GM23338 (cell line): ENCODE results near the gene OXCT2. TPM values are rescaled to one million over a fixed set of nuclear protein-coding genes. Genes with fewer than 3 reads are reported as not detected.

Source experiments
- ATAC-seq: fragments of 200-7000 bp; cut with Tn5 transposase; 3 replicates; pipeline ENCODE4 v1.9.1; 2020
- DNase-seq: peaks from one replicate; pipeline ENCODE4 v3.0.0-alpha.2; 2015; ENCODE audit warnings: low spot score
- H2AFZ ChIP-seq: fragments of 200-600 bp; sonication (generic); 2 replicates; pipeline ENCODE4 v1.8.0; 2016; ENCODE audit warnings: antibody characterized with exemption, mild to moderate bottlenecking, moderate library complexity
- H3F3A ChIP-seq: fragments of 200-600 bp; sonication (generic); replicated peaks from 2 replicates; pipeline ENCODE4 v1.8.0; 2017; ENCODE audit warnings: antibody characterized with exemption, mixed run types, low read depth
- H3K27ac ChIP-seq: fragments of 200-600 bp; sonication (generic); 2 replicates; pipeline ENCODE4 v1.6.1; 2016; ENCODE audit warnings: low read depth
- H3K27me3 ChIP-seq: fragments of 200-600 bp; sonication (generic); 2 replicates; pipeline ENCODE4 v1.8.0; 2016; ENCODE audit warnings: mild to moderate bottlenecking, mixed run types, moderate library complexity; ENCODE audit not compliant: insufficient read depth
- H3K36me3 ChIP-seq: fragments of 200-600 bp; sonication (generic); 2 replicates; pipeline ENCODE4 v1.8.0; 2016; ENCODE audit warnings: mild to moderate bottlenecking; ENCODE audit not compliant: insufficient read depth
- H3K4me1 ChIP-seq: fragments of 200-600 bp; sonication (generic); 2 replicates; pipeline ENCODE4 v1.8.0; 2016; ENCODE audit warnings: mild to moderate bottlenecking, moderate library complexity; ENCODE audit not compliant: insufficient read depth
- H3K4me2 ChIP-seq: fragments of 200-600 bp; sonication (generic); 2 replicates; pipeline ENCODE4 v1.7.1; 2017; ENCODE audit warnings: mixed run types
- H3K4me3 ChIP-seq: fragments of 200-600 bp; sonication (generic); 2 replicates; pipeline ENCODE4 v1.6.1; 2016; ENCODE audit warnings: mixed run types
- H3K79me2 ChIP-seq: fragments of 200-600 bp; sonication (generic); replicated peaks from 2 replicates; pipeline ENCODE4 v1.8.0; 2017; ENCODE audit warnings: mild to moderate bottlenecking; ENCODE audit not compliant: insufficient read depth
- H3K9me2 ChIP-seq: fragments of 200-600 bp; sonication (generic); 2 replicates; pipeline ENCODE4 v1.8.0; 2017; ENCODE audit not compliant: insufficient read depth
- H4K20me1 ChIP-seq: fragments of 200-600 bp; sonication (generic); replicated peaks from 2 replicates; pipeline ENCODE4 v1.8.0; 2017; ENCODE audit warnings: mild to moderate bottlenecking; ENCODE audit not compliant: insufficient read depth
- H3K27ac Mint-ChIP-seq: 2 replicates; pipeline ENCODE4 v1.8.0; 2020; ENCODE audit warnings: inconsistent platforms, mild to moderate bottlenecking, moderate library complexity, mixed read lengths
- H3K27me3 Mint-ChIP-seq: 3 replicates; pipeline ENCODE4 v1.8.0; 2022; ENCODE audit warnings: low read depth, mild to moderate bottlenecking, moderate library complexity, mixed read lengths, inconsistent platforms; ENCODE audit not compliant: insufficient read depth, poor library complexity
- H3K36me3 Mint-ChIP-seq: 3 replicates; pipeline ENCODE4 v1.8.0; 2021; ENCODE audit warnings: low read depth, mild to moderate bottlenecking, inconsistent platforms, moderate library complexity, mixed read lengths
- H3K4me1 Mint-ChIP-seq: 3 replicates; pipeline ENCODE4 v1.8.0; 2020; ENCODE audit warnings: mild to moderate bottlenecking, inconsistent platforms, mixed read lengths
- H3K4me3 Mint-ChIP-seq: 3 replicates; pipeline ENCODE4 v1.8.0; 2021; ENCODE audit warnings: moderate library complexity, mild to moderate bottlenecking, inconsistent platforms, mixed read lengths
- H3K9me3 Mint-ChIP-seq: 3 replicates; pipeline ENCODE4 v1.8.0; 2020; ENCODE audit warnings: moderate library complexity, mild to moderate bottlenecking, inconsistent platforms, mixed read lengths
- EZH2phosphoT487 ChIP-seq: fragments of 200-600 bp; sonication (generic); IDR thresholded peaks from one replicate; pipeline ENCODE4 v1.8.1; 2018; ENCODE audit warnings: antibody characterized with exemption; ENCODE audit not compliant: unreplicated experiment
- NANOG ChIP-seq: IDR thresholded peaks from 2 replicates; pipeline ENCODE4 v1.6.1; 2016; ENCODE audit warnings: antibody characterized with exemption, borderline replicate concordance
- ZNF331 ChIP-seq: fragments of 250-450 bp; sonication (Bioruptor Pico); IDR thresholded peaks from 2 replicates; pipeline ENCODE4 v1.5.0; 2020; ENCODE audit warnings: low read depth, mild to moderate bottlenecking, moderate library complexity
- polyA plus RNA-seq: library from polyadenylated mRNA; unstranded; fragments of >200 nt; fragmentation: Nextera tagmentation; extraction: Ambion mirVana; gene quantifications from 2 replicates; pipeline ENCODE4 v1.2.1, GENCODE V29; 2016
- total RNA-seq: library from RNA; depleted of rRNA; stranded (reverse); fragments of >200 nt; shearing (Covaris generic); gene quantifications from 2 replicates; pipeline ENCODE4 v1.2.3, GENCODE V29; 2014
- TF ChIP-seq, protein P1 (sequence below): IDR thresholded peaks from 2 replicates; pipeline ENCODE4 v1.6.1; 2016; ENCODE audit warnings: antibody characterized with exemption
- TF ChIP-seq, protein P2 (sequence below): IDR thresholded peaks from one replicate; pipeline ENCODE4 v1.6.1; 2018; ENCODE audit warnings: antibody characterized with exemption; ENCODE audit not compliant: unreplicated experiment
- TF ChIP-seq, protein P3 (sequence below), 2 experiments: fragments of 200-600 bp in 1 of 2; sonication (generic) in 1 of 2; conservative IDR thresholded peaks; 2 replicates each; pipeline versions ENCODE4 v1.5.1 to v1.6.1; 2016 to 2017; ENCODE audit warnings: antibody characterized with exemption in 2 of 2, low read depth in 2 of 2, mild to moderate bottlenecking in 2 of 2, moderate library complexity in 1 of 2

OXCT2 gene
- total and polyA plus RNA-seq, 2 experiments from 2014 or later: 1.4 to 2.8 TPM

DNA sequence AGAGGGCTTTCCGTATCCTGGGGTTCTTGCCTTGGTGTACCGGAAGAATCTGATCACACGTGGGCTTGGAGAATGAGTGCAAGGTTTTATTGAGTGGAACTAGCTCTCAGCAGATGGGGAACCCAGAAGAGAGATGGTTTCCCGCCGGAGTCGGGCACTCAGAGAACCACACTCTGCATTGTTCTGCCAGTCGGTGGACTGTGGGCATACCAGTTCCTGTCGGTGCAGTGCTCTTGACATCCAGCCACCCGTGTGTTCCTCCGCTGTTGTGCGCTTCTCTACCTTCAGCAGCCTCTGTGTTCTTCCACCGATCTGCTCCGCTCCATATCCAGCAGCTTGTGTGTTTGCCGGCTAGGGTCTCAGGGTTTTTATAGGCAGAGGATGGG is 43.2 kb downstream of the OXCT2 start (continued):
- TF ChIP-seq, protein P1, sequence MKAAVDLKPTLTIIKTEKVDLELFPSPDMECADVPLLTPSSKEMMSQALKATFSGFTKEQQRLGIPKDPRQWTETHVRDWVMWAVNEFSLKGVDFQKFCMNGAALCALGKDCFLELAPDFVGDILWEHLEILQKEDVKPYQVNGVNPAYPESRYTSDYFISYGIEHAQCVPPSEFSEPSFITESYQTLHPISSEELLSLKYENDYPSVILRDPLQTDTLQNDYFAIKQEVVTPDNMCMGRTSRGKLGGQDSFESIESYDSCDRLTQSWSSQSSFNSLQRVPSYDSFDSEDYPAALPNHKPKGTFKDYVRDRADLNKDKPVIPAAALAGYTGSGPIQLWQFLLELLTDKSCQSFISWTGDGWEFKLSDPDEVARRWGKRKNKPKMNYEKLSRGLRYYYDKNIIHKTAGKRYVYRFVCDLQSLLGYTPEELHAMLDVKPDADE: no peak
- TF ChIP-seq EZH2phosphoT487: no peak

DNA sequence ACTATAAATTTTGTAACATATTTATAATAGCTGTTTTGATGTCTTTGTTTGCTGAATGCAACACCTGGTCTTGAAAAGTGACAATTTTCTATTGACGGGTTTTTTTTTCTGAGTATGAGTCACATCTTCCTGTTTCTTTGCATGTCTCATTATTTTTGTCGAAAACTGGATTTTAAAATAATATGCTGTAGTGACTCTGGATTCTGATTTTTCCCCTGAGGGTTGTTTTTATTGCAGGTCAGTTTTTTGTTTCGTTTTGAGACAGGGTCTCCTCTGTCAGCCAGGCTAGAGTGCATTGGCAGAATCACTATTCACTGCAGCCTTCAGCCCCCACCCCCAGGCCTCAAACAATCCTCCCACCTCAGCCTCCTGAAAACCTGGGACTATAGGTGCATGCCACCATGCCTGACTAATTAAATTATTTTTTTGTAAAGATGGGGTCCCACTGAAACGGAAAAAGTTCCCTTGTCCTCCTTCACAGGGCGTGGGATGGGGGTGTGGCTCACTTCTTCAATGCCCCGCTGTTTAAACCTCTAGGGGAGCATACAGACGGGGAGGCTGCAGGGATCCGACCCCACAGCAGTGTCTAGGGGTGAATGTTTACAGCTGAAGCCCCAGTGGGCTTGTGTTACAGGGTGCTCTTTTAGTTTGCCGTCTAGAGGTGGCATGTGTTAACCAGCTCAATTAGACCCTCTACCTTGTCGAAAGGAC is 43.8 kb downstream of the OXCT2 start:
- H3K9me3 Mint-ChIP-seq: no peaks in the 10 kb centered on the region
- no peaks in the 10 kb centered on the region for H3K36me3 Mint-ChIP-seq
- no peaks in the 10 kb centered on the region for H3K4me1 Mint-ChIP-seq
- H3K4me3 Mint-ChIP-seq: no peak overlapping the region
- ATAC-seq: no peak
- Histone ChIP-seq H2AFZ (no peak overlapping the region), H3F3A (no peaks in the 10 kb centered on the region), H3K27ac (no peak overlapping the region), H4K20me1 (no peaks in the 10 kb centered on the region; the same call in 1 of the 2 replicates), H3K36me3 (no peaks in the 10 kb centered on the region), H3K4me3 (no peak overlapping the region), H3K4me1 (no peaks in the 10 kb centered on the region), H3K4me2 (no peak overlapping the region), H3K79me2 (no peaks in the 10 kb centered on the region), H3K27me3 (peaks cover 100% of the 10 kb centered on the region), H3K9me2 (no peaks in the 10 kb centered on the region)
- TF ChIP-seq, protein P2, sequence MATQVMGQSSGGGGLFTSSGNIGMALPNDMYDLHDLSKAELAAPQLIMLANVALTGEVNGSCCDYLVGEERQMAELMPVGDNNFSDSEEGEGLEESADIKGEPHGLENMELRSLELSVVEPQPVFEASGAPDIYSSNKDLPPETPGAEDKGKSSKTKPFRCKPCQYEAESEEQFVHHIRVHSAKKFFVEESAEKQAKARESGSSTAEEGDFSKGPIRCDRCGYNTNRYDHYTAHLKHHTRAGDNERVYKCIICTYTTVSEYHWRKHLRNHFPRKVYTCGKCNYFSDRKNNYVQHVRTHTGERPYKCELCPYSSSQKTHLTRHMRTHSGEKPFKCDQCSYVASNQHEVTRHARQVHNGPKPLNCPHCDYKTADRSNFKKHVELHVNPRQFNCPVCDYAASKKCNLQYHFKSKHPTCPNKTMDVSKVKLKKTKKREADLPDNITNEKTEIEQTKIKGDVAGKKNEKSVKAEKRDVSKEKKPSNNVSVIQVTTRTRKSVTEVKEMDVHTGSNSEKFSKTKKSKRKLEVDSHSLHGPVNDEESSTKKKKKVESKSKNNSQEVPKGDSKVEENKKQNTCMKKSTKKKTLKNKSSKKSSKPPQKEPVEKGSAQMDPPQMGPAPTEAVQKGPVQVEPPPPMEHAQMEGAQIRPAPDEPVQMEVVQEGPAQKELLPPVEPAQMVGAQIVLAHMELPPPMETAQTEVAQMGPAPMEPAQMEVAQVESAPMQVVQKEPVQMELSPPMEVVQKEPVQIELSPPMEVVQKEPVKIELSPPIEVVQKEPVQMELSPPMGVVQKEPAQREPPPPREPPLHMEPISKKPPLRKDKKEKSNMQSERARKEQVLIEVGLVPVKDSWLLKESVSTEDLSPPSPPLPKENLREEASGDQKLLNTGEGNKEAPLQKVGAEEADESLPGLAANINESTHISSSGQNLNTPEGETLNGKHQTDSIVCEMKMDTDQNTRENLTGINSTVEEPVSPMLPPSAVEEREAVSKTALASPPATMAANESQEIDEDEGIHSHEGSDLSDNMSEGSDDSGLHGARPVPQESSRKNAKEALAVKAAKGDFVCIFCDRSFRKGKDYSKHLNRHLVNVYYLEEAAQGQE: no peak
- TF ChIP-seq NANOG (no peak), ZNF331 (CRISPR knock-in tag) (no peak)
- TF ChIP-seq, protein P3, sequence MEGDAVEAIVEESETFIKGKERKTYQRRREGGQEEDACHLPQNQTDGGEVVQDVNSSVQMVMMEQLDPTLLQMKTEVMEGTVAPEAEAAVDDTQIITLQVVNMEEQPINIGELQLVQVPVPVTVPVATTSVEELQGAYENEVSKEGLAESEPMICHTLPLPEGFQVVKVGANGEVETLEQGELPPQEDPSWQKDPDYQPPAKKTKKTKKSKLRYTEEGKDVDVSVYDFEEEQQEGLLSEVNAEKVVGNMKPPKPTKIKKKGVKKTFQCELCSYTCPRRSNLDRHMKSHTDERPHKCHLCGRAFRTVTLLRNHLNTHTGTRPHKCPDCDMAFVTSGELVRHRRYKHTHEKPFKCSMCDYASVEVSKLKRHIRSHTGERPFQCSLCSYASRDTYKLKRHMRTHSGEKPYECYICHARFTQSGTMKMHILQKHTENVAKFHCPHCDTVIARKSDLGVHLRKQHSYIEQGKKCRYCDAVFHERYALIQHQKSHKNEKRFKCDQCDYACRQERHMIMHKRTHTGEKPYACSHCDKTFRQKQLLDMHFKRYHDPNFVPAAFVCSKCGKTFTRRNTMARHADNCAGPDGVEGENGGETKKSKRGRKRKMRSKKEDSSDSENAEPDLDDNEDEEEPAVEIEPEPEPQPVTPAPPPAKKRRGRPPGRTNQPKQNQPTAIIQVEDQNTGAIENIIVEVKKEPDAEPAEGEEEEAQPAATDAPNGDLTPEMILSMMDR (conservative IDR thresholded peaks at IDR 0.05; ENCODE audit: low read depth in 2 of 2): no peak
- DNase-seq: no peak
- no peak overlapping the region for H3K27ac Mint-ChIP-seq
- peaks cover 60% of the 10 kb centered on the region for H3K27me3 Mint-ChIP-seq
